Caco-2 (cell line): ENCODE results near the gene LPIN1. TPM values are rescaled to one million over a fixed set of nuclear protein-coding genes. Genes with fewer than 3 reads are reported as not detected.

Experiments used
- BruUV-seq: library from RNA; stranded (reverse); fragments of 400-500 nt; replicated peaks from 2 replicates; lab custom pipeline; 2021; lab: Mats Ljungman, UMichigan
- CTCF ChIA-PET: fragments of 300-600 bp; sonication (Branson Sonifier 250); formaldehyde crosslinking; loops from one replicate; lab custom pipeline; 2022; ENCODE audit warnings: antibody characterized with exemption; lab: Charles Lee
- POLR2A ChIA-PET: fragments of 300-600 bp; sonication (Branson Sonifier 250); formaldehyde crosslinking; loops from one replicate; lab custom pipeline; 2022; ENCODE audit warnings: antibody characterized with exemption; lab: Charles Lee
- DNase-seq, 2 experiments: peaks; one replicate each; pipeline versions ENCODE4 v3.0.0 to v3.0.0-alpha.2; 2020 to 2022
- H3K27me3 ChIP-seq: replicated peaks from 2 replicates; pipeline ENCODE4 v1.6.0; 2011; ENCODE audit warnings: low read length; ENCODE audit not compliant: control insufficient read depth, insufficient read depth
- H3K36me3 ChIP-seq: 2 replicates; pipeline ENCODE4 v1.5.1; 2011; ENCODE audit warnings: low read length; ENCODE audit not compliant: control insufficient read depth, insufficient read depth
- H3K4me1 ChIP-seq: fragments of 250-450 bp; sonication (Bioruptor Pico); 2 replicates; pipeline ENCODE4 v1.5.1; 2020; ENCODE audit warnings: mild to moderate bottlenecking
- H3K4me3 ChIP-seq: 2 replicates; pipeline ENCODE4 v1.5.1; 2011; ENCODE audit warnings: low read depth, mild to moderate bottlenecking, control low read depth, low read length
- H3K9me3 ChIP-seq: fragments of 250-450 bp; sonication (Bioruptor Pico); 2 replicates; pipeline ENCODE4 v1.5.1; 2020; ENCODE audit warnings: mild to moderate bottlenecking, moderate library complexity
- H3K27ac Mint-ChIP-seq: one replicate; pipeline ENCODE4 v1.8.0; 2022; ENCODE audit warnings: mixed read lengths; ENCODE audit not compliant: unreplicated experiment
- H3K27me3 Mint-ChIP-seq: one replicate; pipeline ENCODE4 v1.8.0; 2022; ENCODE audit warnings: mixed read lengths; ENCODE audit not compliant: insufficient read depth, unreplicated experiment
- H3K36me3 Mint-ChIP-seq: one replicate; pipeline ENCODE4 v1.8.0; 2022; ENCODE audit warnings: mild to moderate bottlenecking, mixed read lengths; ENCODE audit not compliant: insufficient read depth, unreplicated experiment
- H3K4me1 Mint-ChIP-seq: one replicate; pipeline ENCODE4 v1.8.0; 2022; ENCODE audit warnings: low read depth, mixed read lengths; ENCODE audit not compliant: unreplicated experiment
- H3K4me3 Mint-ChIP-seq: one replicate; pipeline ENCODE4 v1.8.0; 2022; ENCODE audit warnings: mild to moderate bottlenecking, moderate library complexity, mixed read lengths; ENCODE audit not compliant: unreplicated experiment
- H3K9me3 Mint-ChIP-seq: one replicate; pipeline ENCODE4 v1.8.0; 2022; ENCODE audit warnings: mixed read lengths; ENCODE audit not compliant: unreplicated experiment
- CTCF ChIP-seq, 2 experiments: fragments of 200-600 bp in 1 of 2; IDR thresholded peaks; 1 replicate in 1 of 2; 2 replicates in 1 of 2; pipeline versions ENCODE4 v1.5.1 to v1.8.0; 2011 to 2022; ENCODE audit warnings: antibody characterized with exemption in 1 of 2, control low read depth in 1 of 2, inconsistent platforms in 1 of 2, low read depth in 1 of 2, low read length in 1 of 2, mild to moderate bottlenecking in 1 of 2, moderate library complexity in 1 of 2; ENCODE audit not compliant: insufficient read depth in 1 of 2, severe bottlenecking in 1 of 2, unreplicated experiment in 1 of 2
- intact Hi-C: fragments of 100-400 bp; cut with micrococcal nuclease; formaldehyde crosslinking; loops from one replicate; pipeline ENCODE4 v1.10.0; 2022; ENCODE audit not compliant: unreplicated experiment
- total RNA-seq: library from RNA; stranded (reverse); gene quantifications from 2 replicates; pipeline ENCODE4 v1.2.3, GENCODE V29; 2022

LPIN1 gene
- total RNA-seq, 1 experiment from 2014 or later, result 12.5 TPM

- Histone ChIP-seq H3K27me3 (no peaks in the 10 kb centered on the region), H3K9me3 (no peaks in the 10 kb centered on the region), H3K4me1 (peaks cover 29% of the 10 kb centered on the region), H3K36me3 (no peaks in the 10 kb centered on the region), H3K4me3 (peak overlapping the region; percentile 2; the same call in 1 of the 2 replicates)
- intact Hi-C loops, result loop anchor here (1.0 to 2.0 kb wide), 2 partner anchors 33 to 52 kb away; no protein-coding TSS in a partner anchor
- Mint-ChIP-seq H3K4me3 (peak overlapping the region; percentile 75), H3K4me1 (peaks cover 31% of the 10 kb centered on the region), H3K27ac (peak overlapping the region; percentile 71), H3K36me3 (peaks cover 11% of the 10 kb centered on the region), H3K27me3 (no peaks in the 10 kb centered on the region), H3K9me3 (no peaks in the 10 kb centered on the region)
- POLR2A ChIA-PET, result no interaction called here
- no peak for TF ChIP-seq CTCF (IDR thresholded peaks at IDR 0.05; ENCODE audit: insufficient read depth in 1 of 2, low read depth in 1 of 2, low read length in 1 of 2, severe bottlenecking in 1 of 2, unreplicated experiment in 1 of 2)
- CTCF ChIA-PET, result interaction anchor here (0.8 kb wide), 1 partner anchor 27 kb away, joined by 4 read pairs; no protein-coding TSS in a partner anchor
- BruUV-seq, result no TSS peak
- no peak for DNase-seq
Measured at GRCh38 chr2:11745613-11746375, 638 bp upstream of the LPIN1 start.

GRCh38 chr2:11746807-11747459, 501 bp downstream of the LPIN1 start:
- H3K4me1 Mint-ChIP-seq, result peaks cover 31% of the 10 kb centered on the region

More at GRCh38 chr2:11746807-11747459, 501 bp downstream of the LPIN1 start:
- Mint-ChIP-seq H3K4me3 (peak overlapping the region; percentile 75), H3K9me3 (no peaks in the 10 kb centered on the region), H3K36me3 (peaks cover 11% of the 10 kb centered on the region), H3K27ac (no peak overlapping the region), H3K27me3 (no peaks in the 10 kb centered on the region)
- BruUV-seq, result no TSS peak
- DNase-seq, result peak in 1 of 2 experiments; percentile 36
- H3K4me3 ChIP-seq, result peak overlapping the region; percentile 65
- intact Hi-C loops, result loop anchor here (1.0 to 2.0 kb wide), 2 partner anchors 32 to 54 kb away; no protein-coding TSS in a partner anchor
- no peak for TF ChIP-seq CTCF (IDR thresholded peaks at IDR 0.05; ENCODE audit: insufficient read depth in 1 of 2, low read depth in 1 of 2, low read length in 1 of 2, severe bottlenecking in 1 of 2, unreplicated experiment in 1 of 2)
- H3K4me1 ChIP-seq, result peaks cover 29% of the 10 kb centered on the region
- no peaks in the 10 kb centered on the region for H3K27me3 ChIP-seq
- H3K9me3 ChIP-seq, result no peaks in the 10 kb centered on the region
- no peaks in the 10 kb centered on the region for H3K36me3 ChIP-seq
- POLR2A ChIA-PET, result interaction anchor here (0.6 to 0.8 kb wide), 2 partner anchors 8 to 25 kb away, joined by 3 read pairs; no protein-coding TSS in a partner anchor
- CTCF ChIA-PET, result interaction anchor here (0.6 to 1.2 kb wide), 8 partner anchors 8 to 269 kb away, joined by 3 to 7 read pairs (median 4); no protein-coding TSS in a partner anchor
